HG03103 (cell line): ENCODE measurements around the gene STK25.

Experiments
- ATAC-seq: cut with Tn5 transposase; IDR thresholded peaks from one replicate; pipeline ENCODE4 v1.9.1; 2021; ENCODE audit warnings: low read depth; ENCODE audit not compliant: unreplicated experiment

Gene STK25

GRCh38 chr2:241508240-241509154, at the start of gene STK25:
Gene STK25 (minus strand): TSS chr2:241508584. CDS start chr2:241508035, 549 bp downstream.
- peak; percentile 79 for ATAC-seq

- ATAC-seq, result no peak
Measured at GRCh38 chr2:241556746-241557145, 48.4 kb upstream of the STK25 start.

GRCh38 chr2:241555711-241556110, 47.3 kb upstream of the STK25 start:
- no peak for ATAC-seq

GRCh38 chr2:241554610-241555322, 46.4 kb upstream of the STK25 start:
- no peak for ATAC-seq

- ATAC-seq, result no peak
Measured at GRCh38 chr2:241553981-241554380, 45.6 kb upstream of the STK25 start.

GRCh38 chr2:241553512-241553830, 45.1 kb upstream of the STK25 start:
- no peak for ATAC-seq

- no peak for ATAC-seq
Measured at GRCh38 chr2:241551998-241552737, 43.8 kb upstream of the STK25 start.

GRCh38 chr2:241551599-241551997, 43.2 kb upstream of the STK25 start:
- no peak for ATAC-seq

- no peak for ATAC-seq
Measured at GRCh38 chr2:241550616-241551580, 42.5 kb upstream of the STK25 start.

- ATAC-seq, result no peak
Measured at GRCh38 chr2:241548451-241548835, 40.1 kb upstream of the STK25 start.

- ATAC-seq, result no peak
Measured at GRCh38 chr2:241547781-241548450, 39.5 kb upstream of the STK25 start.

GRCh38 chr2:241546771-241547498, 38.6 kb upstream of the STK25 start:
- ATAC-seq, result no peak

GRCh38 chr2:241545523-241546473, 37.4 kb upstream of the STK25 start:
- no peak for ATAC-seq

GRCh38 chr2:241545106-241545505, 36.7 kb upstream of the STK25 start:
- no peak for ATAC-seq

- no peak for ATAC-seq
Measured at GRCh38 chr2:241542278-241542605, 33.9 kb upstream of the STK25 start.

GRCh38 chr2:241541564-241542277, 33.3 kb upstream of the STK25 start:
- no peak for ATAC-seq
